Duodenal mucosa (tissue), 2 donors: Measurements from ENCODE around the gene SEC24B.

Experiments used
- H3K27ac ChIP-seq: one replicate; pipeline ENCODE4 v1.7.0; 2013; ENCODE audit warnings: low read depth, low read length
- H3K27me3 ChIP-seq, 2 donors: one replicate each; pipeline ENCODE4 v1.7.0; 2013; ENCODE audit warnings: low read length in 2 of 2, control low read depth in 1 of 2; ENCODE audit not compliant: insufficient read depth in 2 of 2, control insufficient read depth in 1 of 2
- H3K36me3 ChIP-seq, 2 donors: one replicate each; pipeline ENCODE4 v1.7.0; 2013; ENCODE audit warnings: low read length in 2 of 2, control low read depth in 1 of 2; ENCODE audit not compliant: insufficient read depth in 2 of 2, control insufficient read depth in 1 of 2
- H3K4me1 ChIP-seq, 2 donors: one replicate each; pipeline ENCODE4 v1.7.0; 2013; ENCODE audit warnings: low read length in 2 of 2, control low read depth in 1 of 2; ENCODE audit not compliant: insufficient read depth in 2 of 2, control insufficient read depth in 1 of 2
- H3K4me3 ChIP-seq, 2 donors: one replicate each; pipeline ENCODE4 v1.7.0; 2013; ENCODE audit warnings: low read length in 2 of 2, low read depth in 1 of 2
- H3K9ac ChIP-seq, 2 donors: one replicate each; pipeline ENCODE4 v1.7.0; 2013; ENCODE audit warnings: low read length in 2 of 2, low read depth in 1 of 2
- H3K9me3 ChIP-seq, 2 donors: one replicate each; pipeline ENCODE4 v1.7.0; 2013; ENCODE audit warnings: low read length in 2 of 2, control low read depth in 1 of 2; ENCODE audit not compliant: control insufficient read depth in 1 of 2

Gene SEC24B

GRCh38 chr4:109433205-109434006, at the start of gene SEC24B:
SEC24B (plus strand) TSS chr4:109433815; CDS start chr4:109433870, 55 bp downstream.
- peaks cover 30 to 32% of the 10 kb centered on the region in 2 donors for H3K4me1 ChIP-seq
- no peaks in the 10 kb centered on the region for H3K9me3 ChIP-seq
- no peaks in the 10 kb centered on the region for H3K27me3 ChIP-seq
- peak within 1 kb of the TSS; percentile 89 for H3K27ac ChIP-seq
- peaks cover 0 to 3% of the 10 kb centered on the region in 2 donors for H3K36me3 ChIP-seq
- peak within 1 kb of the TSS; percentile 80 to 86 for H3K9ac ChIP-seq
- H3K4me3 ChIP-seq: peak within 1 kb of the TSS; percentile 85 to 88

GRCh38 chr4:109383823-109384222, 49.8 kb upstream of the SEC24B start:
- H3K27me3 ChIP-seq: no peaks in the 10 kb centered on the region
- H3K4me1 ChIP-seq: no peaks in the 10 kb centered on the region
- no peak overlapping the region for H3K4me3 ChIP-seq
- no peak overlapping the region for H3K9ac ChIP-seq
- no peak overlapping the region for H3K27ac ChIP-seq
- H3K9me3 ChIP-seq: no peaks in the 10 kb centered on the region
- no peaks in the 10 kb centered on the region for H3K36me3 ChIP-seq

- H3K9me3 ChIP-seq: no peaks in the 10 kb centered on the region
- no peaks in the 10 kb centered on the region for H3K27me3 ChIP-seq
- no peaks in the 10 kb centered on the region for H3K4me1 ChIP-seq
- no peak overlapping the region for H3K27ac ChIP-seq
- no peak overlapping the region for H3K4me3 ChIP-seq
- H3K36me3 ChIP-seq: no peaks in the 10 kb centered on the region
- no peak overlapping the region for H3K9ac ChIP-seq
Observed at GRCh38 chr4:109385260-109385659, 48.4 kb upstream of the SEC24B start.

- H3K4me1 ChIP-seq: no peaks in the 10 kb centered on the region
- no peaks in the 10 kb centered on the region for H3K36me3 ChIP-seq
- no peaks in the 10 kb centered on the region for H3K9me3 ChIP-seq
- H3K9ac ChIP-seq: no peak overlapping the region
- H3K27ac ChIP-seq: no peak overlapping the region
- no peaks in the 10 kb centered on the region for H3K27me3 ChIP-seq
- H3K4me3 ChIP-seq: no peak overlapping the region
Observed at GRCh38 chr4:109389369-109390114, 44.1 kb upstream of the SEC24B start.

- H3K4me1 ChIP-seq: no peaks in the 10 kb centered on the region
- H3K4me3 ChIP-seq: no peak overlapping the region
- no peaks in the 10 kb centered on the region for H3K36me3 ChIP-seq
- no peak overlapping the region for H3K27ac ChIP-seq
- H3K27me3 ChIP-seq: no peaks in the 10 kb centered on the region
- no peak overlapping the region for H3K9ac ChIP-seq
- no peaks in the 10 kb centered on the region for H3K9me3 ChIP-seq
Observed at GRCh38 chr4:109390115-109390768, 43.4 kb upstream of the SEC24B start.

GRCh38 chr4:109395694-109396093, 37.9 kb upstream of the SEC24B start:
- Histone ChIP-seq H3K4me3 (no peak overlapping the region), H3K9ac (no peak overlapping the region), H3K9me3 (no peaks in the 10 kb centered on the region), H3K27ac (no peak overlapping the region), H3K4me1 (no peaks in the 10 kb centered on the region), H3K36me3 (no peaks in the 10 kb centered on the region), H3K27me3 (no peaks in the 10 kb centered on the region)

- Histone ChIP-seq H3K27me3 (no peaks in the 10 kb centered on the region), H3K9me3 (no peaks in the 10 kb centered on the region), H3K9ac (no peak overlapping the region), H3K4me1 (no peaks in the 10 kb centered on the region), H3K4me3 (no peak overlapping the region), H3K27ac (no peak overlapping the region), H3K36me3 (no peaks in the 10 kb centered on the region)
Observed at GRCh38 chr4:109398928-109399327, 34.7 kb upstream of the SEC24B start.

- H3K4me3 ChIP-seq: no peak overlapping the region
- H3K9ac ChIP-seq: no peak overlapping the region
- no peaks in the 10 kb centered on the region for H3K4me1 ChIP-seq
- no peak overlapping the region for H3K27ac ChIP-seq
- no peaks in the 10 kb centered on the region for H3K9me3 ChIP-seq
- no peaks in the 10 kb centered on the region for H3K27me3 ChIP-seq
- H3K36me3 ChIP-seq: no peaks in the 10 kb centered on the region
Observed at GRCh38 chr4:109406337-109406931, 27.2 kb upstream of the SEC24B start.

GRCh38 chr4:109407027-109407737, 26.4 kb upstream of the SEC24B start:
- Histone ChIP-seq H3K4me1 (no peaks in the 10 kb centered on the region), H3K27me3 (no peaks in the 10 kb centered on the region), H3K27ac (no peak overlapping the region), H3K9me3 (no peaks in the 10 kb centered on the region), H3K4me3 (no peak overlapping the region), H3K36me3 (no peaks in the 10 kb centered on the region), H3K9ac (no peak overlapping the region)
